ENCODE measurements around the gene FAR2.

GRCh38 chr12:29316752-29317151 lies 167.7 kb downstream of the FAR2 start:
- TF ChIP-seq POLR2A (IDR thresholded peaks at IDR 0.05; ENCODE audit: low read depth, low read length) (no peak), POLR2AphosphoS5 (IDR thresholded peaks at IDR 0.05; ENCODE audit: insufficient read depth, low read depth, low read length) (no peak), JUN (IDR thresholded peaks at IDR 0.05; ENCODE audit: borderline replicate concordance, insufficient read depth, insufficient read length, low read depth) (no peak), MAX (IDR thresholded peaks at IDR 0.05; ENCODE audit: insufficient read depth, insufficient read length) (no peak), CTCF (IDR thresholded peaks at IDR 0.05; ENCODE audit: extremely low read depth in 1 of 2, insufficient read depth in 1 of 2, low read depth in 1 of 2, low read length in 2 of 2) (no peak), FOS (IDR thresholded peaks at IDR 0.05; ENCODE audit: borderline replicate concordance, insufficient read depth, low read length) (no peak)

Measured in endothelial cell of umbilical vein (primary cell).